ENCODE results near the gene SLC25A12. TPM values are rescaled to one million over a fixed set of nuclear protein-coding genes. Genes with fewer than 3 reads are reported as not detected.

Gene SLC25A12
- total RNA-seq, 1 donor from 2014 or later, result 20.5 TPM

GRCh38 chr2:171807831-171808393 lies 86.1 kb downstream of the SLC25A12 start:
- TF ChIP-seq CTCF (conservative IDR thresholded peaks at IDR 0.05), result no peak
- no peaks in the 10 kb centered on the region for H3K27me3 Mint-ChIP-seq (ENCODE audit: low read depth)
- H3K36me3 Mint-ChIP-seq (ENCODE audit: low read depth), result peaks cover 6% of the 10 kb centered on the region
- DNase-seq (ENCODE audit: low read depth, low spot score), result no peak
- H3K27ac Mint-ChIP-seq (ENCODE audit: unreplicated experiment), result no peak overlapping the region
- H3K4me1 Mint-ChIP-seq, result peaks cover 12% of the 10 kb centered on the region
- H3K9me3 Mint-ChIP-seq, result no peaks in the 10 kb centered on the region
- H3K4me3 Mint-ChIP-seq, result no peak overlapping the region

- H3K4me3 Mint-ChIP-seq, result no peak overlapping the region
- no peaks in the 10 kb centered on the region for H3K27me3 Mint-ChIP-seq (ENCODE audit: low read depth)
- TF ChIP-seq CTCF (conservative IDR thresholded peaks at IDR 0.05), result no peak
- H3K9me3 Mint-ChIP-seq, result no peaks in the 10 kb centered on the region
- H3K36me3 Mint-ChIP-seq (ENCODE audit: low read depth), result peaks cover 6% of the 10 kb centered on the region
- peak overlapping the region; percentile 1 for H3K27ac Mint-ChIP-seq (ENCODE audit: unreplicated experiment)
- DNase-seq (ENCODE audit: low read depth, low spot score), result no peak
- peaks cover 12% of the 10 kb centered on the region for H3K4me1 Mint-ChIP-seq
Measured at GRCh38 chr2:171807119-171807518, 86.9 kb downstream of the SLC25A12 start.

GRCh38 chr2:171804456-171804855 lies 89.6 kb downstream of the SLC25A12 start:
- no peak overlapping the region for H3K27ac Mint-ChIP-seq (ENCODE audit: unreplicated experiment)
- H3K36me3 Mint-ChIP-seq (ENCODE audit: low read depth), result peaks cover 6% of the 10 kb centered on the region
- no peaks in the 10 kb centered on the region for H3K9me3 Mint-ChIP-seq
- H3K4me1 Mint-ChIP-seq, result peaks cover 22% of the 10 kb centered on the region
- H3K27me3 Mint-ChIP-seq (ENCODE audit: low read depth), result no peaks in the 10 kb centered on the region
- DNase-seq (ENCODE audit: low read depth, low spot score), result no peak
- TF ChIP-seq CTCF (conservative IDR thresholded peaks at IDR 0.05), result no peak
- no peak overlapping the region for H3K4me3 Mint-ChIP-seq

GRCh38 chr2:171803757-171804156 lies 90.3 kb downstream of the SLC25A12 start:
- TF ChIP-seq CTCF (conservative IDR thresholded peaks at IDR 0.05), result no peak
- Mint-ChIP-seq H3K4me1 (peaks cover 29% of the 10 kb centered on the region), H3K36me3 (ENCODE audit: low read depth) (no peaks in the 10 kb centered on the region), H3K9me3 (no peaks in the 10 kb centered on the region), H3K4me3 (no peak overlapping the region), H3K27me3 (ENCODE audit: low read depth) (no peaks in the 10 kb centered on the region), H3K27ac (ENCODE audit: unreplicated experiment) (no peak overlapping the region)
- no peak for DNase-seq (ENCODE audit: low read depth, low spot score)

- Mint-ChIP-seq H3K27me3 (ENCODE audit: low read depth) (no peaks in the 10 kb centered on the region), H3K9me3 (no peaks in the 10 kb centered on the region), H3K4me1 (peaks cover 41% of the 10 kb centered on the region), H3K27ac (ENCODE audit: unreplicated experiment) (no peak overlapping the region), H3K4me3 (no peak overlapping the region), H3K36me3 (ENCODE audit: low read depth) (no peaks in the 10 kb centered on the region)
- TF ChIP-seq CTCF (conservative IDR thresholded peaks at IDR 0.05), result no peak
- DNase-seq (ENCODE audit: low read depth, low spot score), result no peak
Measured at GRCh38 chr2:171800639-171801038, 93.4 kb downstream of the SLC25A12 start.
